ENCODE measurements around the gene ASIC2. TPM values are rescaled to one million over a fixed set of nuclear protein-coding genes. Genes with fewer than 3 reads are reported as not detected.

ASIC2 gene
- total and polyA plus RNA-seq, 2 donors (not counting 1 experiment from before 2014, with no cell fraction given): not detected

DNA sequence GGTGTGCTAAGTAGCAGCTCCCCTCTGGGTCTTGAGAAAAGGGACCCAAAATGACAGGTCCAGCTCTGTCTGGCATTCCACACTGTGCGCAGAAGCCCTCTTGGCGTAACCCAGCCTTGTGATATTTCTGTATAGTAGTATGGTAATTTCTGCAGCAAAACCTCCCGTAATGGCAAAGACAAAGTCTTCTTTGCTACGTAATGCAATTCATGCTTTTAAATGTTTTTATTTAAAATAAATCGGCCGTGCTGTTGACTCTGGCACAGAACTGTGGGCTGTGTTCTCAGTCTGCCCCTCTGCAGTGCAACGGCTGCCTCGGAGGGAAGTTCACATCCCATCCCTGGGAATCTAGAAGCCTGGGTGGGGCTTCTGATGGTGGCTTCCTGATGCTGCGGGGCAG, 75.2 kb downstream of the ASIC2 start:
- H3K4me3 Mint-ChIP-seq: no peak overlapping the region
- Histone ChIP-seq H2AFZ (ENCODE audit: insufficient read depth, low read depth, low read length, poor library complexity, severe bottlenecking) (no peak overlapping the region), H3K9ac (ENCODE audit: low read length) (no peak overlapping the region), H4K20me1 (ENCODE audit: control insufficient read depth, insufficient read depth, low read length, poor library complexity, severe bottlenecking) (no peaks in the 10 kb centered on the region), H3K4me2 (replicated peaks; ENCODE audit: low read depth, low read length, poor library complexity, severe bottlenecking) (no peak overlapping the region), H3K79me2 (ENCODE audit: control insufficient read depth, insufficient read depth, low read length) (no peaks in the 10 kb centered on the region), H3K9me3 (ENCODE audit: control extremely low read depth in 1 of 3, control insufficient read depth in 2 of 3, insufficient read depth in 1 of 3, low read length in 2 of 3) (no peaks in the 10 kb centered on the region), H3K36me3 (replicated peaks in 1 of 2; ENCODE audit: control extremely low read depth in 1 of 2, control insufficient read depth in 1 of 2, extremely low read depth in 1 of 2, insufficient read depth in 2 of 2, low read length in 1 of 2) (no peaks in the 10 kb centered on the region), H3K27ac (ENCODE audit: low read length in 2 of 2) (no peak overlapping the region), H3K27me3 (replicated peaks in 1 of 4; ENCODE audit: control extremely low read depth in 1 of 4, control insufficient read depth in 3 of 4, insufficient read depth in 4 of 4, low read length in 3 of 4) (peaks cover 0 to 4% (median 0%) of the 10 kb centered on the region in 4 experiments), H3K4me3 (ENCODE audit: control extremely low read depth in 1 of 5, extremely low read depth in 1 of 5, insufficient read depth in 1 of 5, low read depth in 2 of 5, low read length in 4 of 5) (no peak overlapping the region), H3K4me1 (ENCODE audit: control insufficient read depth in 2 of 2, insufficient read depth in 2 of 2, low read length in 2 of 2) (no peaks in the 10 kb centered on the region)
- peaks cover 27% of the 10 kb centered on the region for H3K27me3 Mint-ChIP-seq
- ChIA-PET CTCF (no interaction called here), POLR2A (no interaction called here)
- DNase-seq (no peak), ATAC-seq (ENCODE audit: low read depth) (no peak)
- no peak overlapping the region for H3K27ac Mint-ChIP-seq
- no peak for TF ChIP-seq EZH2 (IDR thresholded peaks at IDR 0.05; ENCODE audit: borderline replicate concordance, insufficient read depth, low read depth, low read length, poor library complexity, severe bottlenecking)
- WGBS (ENCODE audit: insufficient coverage): 90% methylated on average over 9 of the region's 9 CpGs
- H3K9me3 Mint-ChIP-seq (ENCODE audit: insufficient read depth): no peaks in the 10 kb centered on the region
- intact Hi-C loops (cut with micrococcal nuclease): no loop called here
- no peaks in the 10 kb centered on the region for H3K4me1 Mint-ChIP-seq

DNA sequence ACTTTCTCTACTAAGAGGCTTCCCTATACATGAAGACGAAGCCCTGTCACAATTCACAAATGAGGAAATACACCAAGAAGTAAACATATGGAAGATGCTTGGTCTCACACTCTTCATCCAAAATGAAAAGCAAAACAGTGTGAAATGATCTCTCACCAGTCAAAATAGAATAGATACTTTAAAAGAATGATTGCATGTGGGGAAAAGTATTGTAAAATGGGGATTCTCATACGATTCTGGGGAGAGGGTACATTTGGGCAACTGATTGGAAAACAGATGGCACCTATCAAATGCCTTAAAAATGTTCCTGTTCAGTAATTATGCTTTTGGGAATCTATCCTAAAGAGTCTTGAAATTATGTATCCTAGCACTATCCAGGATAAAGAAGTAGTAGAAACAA, 78.1 kb downstream of the ASIC2 start:
- Mint-ChIP-seq H3K4me1 (no peaks in the 10 kb centered on the region), H3K27me3 (peaks cover 23% of the 10 kb centered on the region), H3K27ac (no peak overlapping the region), H3K9me3 (ENCODE audit: insufficient read depth) (no peaks in the 10 kb centered on the region), H3K4me3 (no peak overlapping the region)
- Histone ChIP-seq H3K4me1 (ENCODE audit: control insufficient read depth in 2 of 2, insufficient read depth in 2 of 2, low read length in 2 of 2) (no peaks in the 10 kb centered on the region), H2AFZ (ENCODE audit: insufficient read depth, low read depth, low read length, poor library complexity, severe bottlenecking) (no peak overlapping the region), H3K36me3 (replicated peaks in 1 of 2; ENCODE audit: control extremely low read depth in 1 of 2, control insufficient read depth in 1 of 2, extremely low read depth in 1 of 2, insufficient read depth in 2 of 2, low read length in 1 of 2) (no peaks in the 10 kb centered on the region), H3K9me3 (ENCODE audit: control extremely low read depth in 1 of 3, control insufficient read depth in 2 of 3, insufficient read depth in 1 of 3, low read length in 2 of 3) (no peaks in the 10 kb centered on the region), H4K20me1 (ENCODE audit: control insufficient read depth, insufficient read depth, low read length, poor library complexity, severe bottlenecking) (no peaks in the 10 kb centered on the region), H3K79me2 (ENCODE audit: control insufficient read depth, insufficient read depth, low read length) (no peaks in the 10 kb centered on the region), H3K4me3 (ENCODE audit: control extremely low read depth in 1 of 5, extremely low read depth in 1 of 5, insufficient read depth in 1 of 5, low read depth in 2 of 5, low read length in 4 of 5) (no peak overlapping the region), H3K27ac (ENCODE audit: low read length in 2 of 2) (no peak overlapping the region), H3K9ac (ENCODE audit: low read length) (no peak overlapping the region), H3K4me2 (replicated peaks; ENCODE audit: low read depth, low read length, poor library complexity, severe bottlenecking) (no peak overlapping the region), H3K27me3 (replicated peaks in 1 of 4; ENCODE audit: control extremely low read depth in 1 of 4, control insufficient read depth in 3 of 4, insufficient read depth in 4 of 4, low read length in 3 of 4) (peaks cover 0 to 4% (median 0%) of the 10 kb centered on the region in 4 experiments)
- DNase-seq (no peak), ATAC-seq (ENCODE audit: low read depth) (no peak)
- 60% methylated on average over 1 of the region's 2 CpGs for WGBS (ENCODE audit: insufficient coverage)
- ChIA-PET CTCF (no interaction called here), POLR2A (no interaction called here)
- intact Hi-C loops (cut with micrococcal nuclease): no loop called here
- TF ChIP-seq, protein P1, sequence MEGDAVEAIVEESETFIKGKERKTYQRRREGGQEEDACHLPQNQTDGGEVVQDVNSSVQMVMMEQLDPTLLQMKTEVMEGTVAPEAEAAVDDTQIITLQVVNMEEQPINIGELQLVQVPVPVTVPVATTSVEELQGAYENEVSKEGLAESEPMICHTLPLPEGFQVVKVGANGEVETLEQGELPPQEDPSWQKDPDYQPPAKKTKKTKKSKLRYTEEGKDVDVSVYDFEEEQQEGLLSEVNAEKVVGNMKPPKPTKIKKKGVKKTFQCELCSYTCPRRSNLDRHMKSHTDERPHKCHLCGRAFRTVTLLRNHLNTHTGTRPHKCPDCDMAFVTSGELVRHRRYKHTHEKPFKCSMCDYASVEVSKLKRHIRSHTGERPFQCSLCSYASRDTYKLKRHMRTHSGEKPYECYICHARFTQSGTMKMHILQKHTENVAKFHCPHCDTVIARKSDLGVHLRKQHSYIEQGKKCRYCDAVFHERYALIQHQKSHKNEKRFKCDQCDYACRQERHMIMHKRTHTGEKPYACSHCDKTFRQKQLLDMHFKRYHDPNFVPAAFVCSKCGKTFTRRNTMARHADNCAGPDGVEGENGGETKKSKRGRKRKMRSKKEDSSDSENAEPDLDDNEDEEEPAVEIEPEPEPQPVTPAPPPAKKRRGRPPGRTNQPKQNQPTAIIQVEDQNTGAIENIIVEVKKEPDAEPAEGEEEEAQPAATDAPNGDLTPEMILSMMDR (IDR thresholded peaks at IDR 0.05): no peak
- no peak for TF ChIP-seq EZH2 (IDR thresholded peaks at IDR 0.05; ENCODE audit: borderline replicate concordance, insufficient read depth, low read depth, low read length, poor library complexity, severe bottlenecking)
